GM18951 (cell line): Measurements from ENCODE around the gene GP5.

Experiments used
- POLR2A ChIP-seq: IDR thresholded peaks from 4 replicates; pipeline ENCODE4 v1.6.1; 2011; ENCODE audit warnings: mild to moderate bottlenecking; ENCODE audit not compliant: insufficient read length, insufficient read depth; ENCODE audit errors: extremely low read depth
- in situ Hi-C: fragments of 300-500 bp; cut with MboI; formaldehyde crosslinking; loops from one replicate; pipeline ENCODE4 v1.12.0; 2022; ENCODE audit warnings: low sequenced_read_pairs, mixed read lengths, inconsistent platforms; ENCODE audit not compliant: unreplicated experiment

Gene GP5

DNA sequence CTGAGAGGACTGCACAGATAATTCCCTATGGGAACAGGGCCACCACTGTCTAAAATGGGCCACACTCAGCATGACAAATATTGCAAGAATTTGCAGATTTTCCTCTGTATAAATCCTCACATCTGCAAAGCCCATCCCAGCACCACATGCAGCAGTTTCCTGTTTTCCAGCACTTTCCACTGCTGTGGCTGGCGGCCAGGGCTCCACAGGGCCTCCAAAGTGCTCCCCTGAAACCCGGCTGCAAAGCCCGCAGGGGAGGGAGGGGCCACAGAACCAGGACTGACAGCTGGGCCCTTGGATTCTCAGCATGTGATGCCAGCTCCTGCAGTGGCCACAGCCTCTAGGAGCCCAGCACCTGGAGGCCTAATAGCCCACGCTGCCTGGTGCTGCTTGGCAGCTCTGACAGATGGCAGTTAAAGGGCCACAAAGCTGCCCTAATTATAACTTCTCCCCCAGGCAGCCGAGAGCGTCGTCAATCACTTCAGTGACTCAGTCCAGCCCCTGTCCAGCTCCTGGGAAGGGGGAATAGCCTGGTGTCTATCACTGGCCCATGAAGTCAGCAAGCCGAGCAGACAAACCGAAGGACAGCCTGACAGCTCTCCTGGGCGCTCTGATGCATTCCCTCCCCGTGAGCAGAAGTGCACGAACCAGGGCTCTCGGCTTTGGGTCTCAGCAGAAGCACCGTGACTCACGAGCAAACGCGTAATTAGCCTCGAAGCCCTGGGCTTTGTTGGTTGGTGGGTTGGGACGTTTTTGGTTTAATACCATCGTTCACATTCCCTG lies 34.2 kb downstream of the GP5 start:
- in situ Hi-C loops = no loop called here
- no peak for TF ChIP-seq POLR2A

DNA sequence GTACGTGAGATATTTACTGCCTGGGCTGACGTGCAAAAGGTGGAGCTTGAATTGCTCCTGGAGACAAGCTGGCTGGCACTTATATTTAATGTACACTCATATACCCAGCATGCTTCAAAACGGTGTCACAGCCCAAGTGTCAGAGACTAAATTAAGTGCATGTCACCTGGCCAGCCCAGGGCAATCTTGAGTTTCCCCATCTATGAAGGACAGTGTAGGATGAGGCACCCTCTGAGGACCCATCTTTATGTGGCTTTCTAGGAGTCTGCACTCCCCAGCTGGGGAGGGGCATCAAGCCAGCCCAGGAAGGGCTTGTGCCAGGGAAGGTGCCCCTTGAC lies 34.8 kb downstream of the GP5 start:
- TF ChIP-seq POLR2A = no peak
- in situ Hi-C loops = no loop called here

DNA sequence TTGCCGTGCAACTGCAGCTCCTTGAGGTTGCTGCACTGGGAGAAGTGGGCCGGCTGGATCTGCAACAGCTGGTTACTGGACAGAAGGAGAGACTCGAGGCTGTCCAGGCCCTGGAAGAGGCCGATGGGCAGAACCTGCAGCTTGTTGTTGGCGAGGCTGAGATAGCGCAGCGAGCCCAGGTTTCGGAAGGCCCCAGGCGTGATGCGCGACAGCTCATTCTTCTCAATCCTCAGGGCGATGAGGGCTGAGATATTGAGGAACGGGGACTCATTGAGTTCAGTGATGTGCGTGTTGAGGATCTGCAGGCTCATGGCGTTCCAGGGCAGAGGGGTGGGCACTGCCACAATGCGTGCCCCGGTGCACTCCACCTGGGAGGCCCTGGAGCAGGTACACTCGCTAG lies 38.5 kb downstream of the GP5 start:
- TF ChIP-seq POLR2A = no peak
- in situ Hi-C loops = no loop called here

DNA sequence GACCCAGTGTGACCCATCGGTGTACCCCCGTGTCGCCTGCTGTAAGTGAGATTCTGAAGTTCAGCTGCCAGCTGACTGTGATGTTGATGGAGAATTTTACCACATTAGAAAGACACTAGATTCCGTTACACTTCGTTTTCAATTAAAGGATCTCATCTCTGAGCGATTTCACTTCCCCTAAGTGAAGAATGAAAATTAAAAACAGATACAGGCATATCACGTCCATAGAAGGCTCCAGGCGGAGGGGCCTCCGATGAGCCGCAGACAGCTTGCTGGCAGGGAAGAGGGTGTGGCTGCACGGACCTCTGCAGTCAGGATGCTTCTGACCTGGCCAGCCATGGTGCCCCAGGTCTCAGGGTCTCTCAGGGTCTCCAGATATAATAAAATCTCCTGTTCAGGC lies 41.4 kb downstream of the GP5 start:
- in situ Hi-C loops = no loop called here
- TF ChIP-seq POLR2A = no peak

DNA sequence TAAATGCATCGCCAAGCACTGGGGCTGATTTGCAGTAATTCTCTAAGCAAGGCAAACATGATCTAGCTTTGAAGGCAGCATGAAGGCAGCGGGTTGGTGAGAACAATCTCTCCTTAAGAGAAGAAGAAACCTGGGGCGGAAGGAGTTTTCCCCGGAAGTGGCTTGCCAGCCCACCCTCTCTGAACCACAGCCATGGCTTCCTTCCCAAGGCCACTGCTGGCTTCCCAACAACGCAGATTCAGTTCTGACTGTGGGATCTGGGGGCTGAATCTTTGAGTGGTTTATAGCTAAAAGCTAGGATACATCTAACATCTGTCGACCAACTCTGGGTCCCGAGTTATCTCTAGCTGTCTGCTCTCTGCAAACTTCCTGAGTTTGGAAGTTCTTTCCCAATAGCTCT lies 43.7 kb downstream of the GP5 start:
- no peak for TF ChIP-seq POLR2A
- in situ Hi-C loops = no loop called here

DNA sequence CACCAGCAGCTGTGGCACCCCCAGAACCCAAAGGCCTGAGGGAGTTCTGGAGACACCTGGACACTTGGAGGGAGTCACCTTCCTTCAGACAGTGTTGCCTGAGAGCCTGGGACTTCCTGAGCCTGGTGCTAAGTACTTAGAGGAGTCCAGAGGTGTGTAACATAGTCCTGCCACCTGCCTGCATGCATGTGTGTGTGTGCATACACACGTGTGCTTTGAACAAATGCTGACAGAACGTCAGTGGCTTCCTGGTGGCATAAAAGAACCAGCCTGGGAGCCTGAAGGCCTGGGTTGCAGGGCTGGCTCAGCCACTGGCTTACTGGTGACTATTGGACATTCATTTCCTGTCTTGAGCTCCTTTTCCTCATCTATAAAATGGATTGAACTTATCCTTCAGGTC lies 44.8 kb downstream of the GP5 start:
- in situ Hi-C loops = no loop called here
- TF ChIP-seq POLR2A = no peak

DNA sequence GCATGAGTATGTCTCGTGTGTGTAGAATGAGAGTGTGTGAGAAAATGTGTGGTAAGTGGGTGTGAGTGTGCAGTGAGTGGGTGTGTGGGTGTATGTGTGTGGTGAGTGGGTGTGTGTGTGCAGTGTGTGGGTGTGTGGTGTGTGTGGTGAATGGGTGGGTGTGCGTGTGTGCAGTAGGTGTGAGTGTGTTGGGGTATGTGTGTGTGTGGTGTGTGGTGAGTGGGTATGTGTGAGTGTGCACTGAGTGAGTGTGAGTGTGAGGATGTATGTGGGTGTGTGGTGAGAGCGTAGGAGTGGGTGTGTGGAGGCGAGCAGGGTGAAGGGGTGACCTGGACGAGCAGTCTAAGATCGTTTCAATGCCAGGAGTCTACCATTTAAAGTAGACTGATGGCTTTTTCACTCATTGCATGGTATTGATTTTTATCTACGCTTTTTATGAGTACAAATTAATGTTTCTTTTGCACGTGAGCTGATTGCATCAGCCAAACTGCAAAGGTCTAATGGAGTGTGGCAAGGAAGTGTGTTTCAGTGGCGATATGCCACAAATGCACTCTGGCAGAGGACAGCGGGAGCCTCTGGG lies 46.3 kb downstream of the GP5 start:
- in situ Hi-C loops = no loop called here
- no peak for TF ChIP-seq POLR2A

DNA sequence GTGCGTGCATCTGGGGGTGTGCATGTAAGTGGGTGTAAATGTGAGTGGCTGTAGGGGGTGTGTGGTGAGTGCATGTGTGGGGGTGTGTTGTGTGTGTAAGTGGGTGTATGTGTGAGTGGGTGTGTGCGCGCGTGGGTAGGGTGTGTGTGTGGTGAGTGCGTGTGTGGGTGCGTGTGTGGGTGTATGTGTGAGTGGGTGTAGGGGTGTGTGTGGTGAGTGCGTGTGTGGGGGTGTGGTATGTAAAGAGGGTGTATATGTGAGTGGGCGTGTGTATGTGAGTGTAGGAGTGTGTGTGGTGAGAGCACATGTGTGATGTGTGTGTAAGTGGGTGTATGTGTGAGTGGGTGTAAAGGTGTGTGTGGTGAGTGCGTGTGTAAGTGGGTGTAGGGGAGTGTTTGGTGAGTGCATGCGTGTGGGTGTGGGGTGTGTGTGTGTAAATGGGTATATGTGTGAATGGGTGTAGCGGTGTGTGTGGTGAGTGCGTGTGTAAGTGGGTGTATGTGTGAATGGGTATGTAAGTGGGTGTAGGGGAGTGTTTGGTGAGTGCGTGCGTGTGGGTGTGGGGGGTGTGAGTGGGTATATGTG lies 47.0 kb downstream of the GP5 start:
- TF ChIP-seq POLR2A = no peak
- in situ Hi-C loops = no loop called here

DNA sequence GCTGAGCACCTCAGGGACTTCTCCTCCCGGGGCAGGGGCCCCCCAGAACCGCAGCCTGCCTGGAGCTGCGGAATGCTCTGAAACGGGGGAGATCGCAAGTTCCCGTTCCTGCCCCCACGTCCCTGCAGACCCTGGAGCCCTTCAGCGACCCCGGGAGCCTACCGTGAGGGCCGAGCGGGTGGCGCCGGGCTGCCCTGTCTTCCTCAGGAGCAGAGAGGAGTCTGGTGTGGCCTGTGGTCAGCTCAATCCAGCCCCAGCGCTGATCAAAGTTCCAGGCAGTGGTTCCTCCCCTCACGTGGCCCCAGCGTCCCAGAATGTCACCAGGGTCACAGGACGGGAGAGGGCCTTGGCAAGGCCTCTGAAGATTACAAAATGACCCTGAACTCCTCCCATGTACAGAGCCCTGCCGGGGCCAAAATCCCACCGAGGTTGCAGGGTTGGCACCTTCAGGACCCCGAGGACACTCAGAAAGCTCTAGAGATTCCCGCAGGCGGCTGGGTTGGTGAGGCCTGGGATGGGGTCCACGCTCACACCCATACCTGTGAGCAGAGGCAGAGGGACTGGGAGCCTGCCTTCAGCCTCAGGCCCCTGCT lies 47.9 kb downstream of the GP5 start, which contains the start of gene CPN2:
CPN2 (minus strand) TSS at position 249 of the 593 bp plus-strand sequence. CDS start 8,626 bp downstream, outside the sequence.
- in situ Hi-C loops = no loop called here
- TF ChIP-seq POLR2A = no peak

DNA sequence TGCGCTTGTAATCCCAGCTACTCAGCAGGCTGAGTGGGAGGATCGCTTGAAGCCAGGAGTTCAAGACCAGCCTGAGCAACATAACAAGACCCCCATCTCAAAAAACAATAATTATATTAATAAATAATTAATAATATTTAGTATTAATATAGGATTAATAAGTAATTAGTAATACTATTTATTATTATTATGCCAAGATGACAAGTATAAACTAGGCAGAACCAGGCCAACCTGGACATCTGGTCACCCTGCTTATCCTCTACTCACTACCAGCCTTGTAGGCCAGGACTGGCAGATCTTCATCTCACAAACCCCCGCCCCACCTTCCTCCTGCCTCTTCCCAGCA lies 48.4 kb downstream of the GP5 start:
- in situ Hi-C loops = no loop called here
- no peak for TF ChIP-seq POLR2A

DNA sequence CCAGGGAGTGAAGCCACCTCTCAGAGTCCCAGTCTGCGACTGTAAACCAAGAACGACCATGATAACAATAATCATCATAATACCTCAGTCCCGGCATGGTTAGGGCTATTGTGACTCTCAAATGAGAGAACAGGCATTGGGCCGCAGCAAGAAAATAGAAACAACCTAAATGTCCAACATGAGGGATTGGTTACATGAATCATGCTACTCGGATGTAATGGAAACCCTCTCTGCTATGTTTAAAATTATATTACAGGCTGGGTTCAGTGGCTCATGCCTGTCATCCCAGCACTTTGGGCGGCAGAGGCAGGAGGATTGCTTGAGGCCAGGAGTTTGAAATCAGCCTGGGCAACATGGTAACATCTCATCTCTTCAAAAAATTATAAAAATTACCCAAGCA lies 50.7 kb downstream of the GP5 start:
- in situ Hi-C loops = no loop called here
- no peak for TF ChIP-seq POLR2A

DNA sequence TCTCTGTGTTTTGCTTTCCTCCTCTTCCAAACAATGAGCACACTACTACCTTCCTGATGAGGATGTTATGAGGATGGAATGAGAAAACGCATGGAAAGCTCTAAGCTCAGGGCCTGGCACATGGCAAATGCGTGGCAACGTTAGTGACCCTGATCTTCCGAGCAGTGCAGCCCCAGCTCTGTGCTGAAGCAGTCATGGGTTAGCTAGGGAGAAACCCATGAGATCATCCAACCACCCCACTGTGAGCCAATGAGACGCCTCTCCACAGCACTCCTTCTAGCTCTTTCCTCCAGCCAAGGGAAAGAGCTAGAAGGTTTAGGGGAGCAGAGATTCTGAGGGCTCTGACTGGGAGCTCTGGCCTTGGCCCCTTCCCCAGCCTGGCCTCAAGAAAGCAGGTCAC lies 52.4 kb downstream of the GP5 start:
- no peak for TF ChIP-seq POLR2A
- in situ Hi-C loops = no loop called here

DNA sequence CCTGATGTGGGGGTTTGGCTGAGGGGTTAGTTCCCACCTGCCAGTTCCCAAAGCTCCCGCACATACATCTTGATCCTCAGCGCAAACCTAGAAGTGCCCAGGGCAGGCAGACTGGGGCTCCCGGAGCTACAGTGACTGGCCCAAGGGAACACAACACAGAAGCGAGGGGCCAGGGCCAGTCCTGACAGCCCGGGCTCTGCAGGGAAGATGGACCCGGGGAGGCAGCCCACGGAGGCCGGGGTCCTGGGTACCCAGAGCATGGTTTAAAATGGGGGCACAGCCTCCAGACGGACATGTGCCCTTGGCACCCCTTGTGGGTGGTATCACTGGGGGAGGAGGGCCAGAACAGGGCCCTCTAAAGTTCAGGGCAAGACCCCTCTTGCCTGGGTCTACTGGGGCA lies 53.0 kb downstream of the GP5 start:
- in situ Hi-C loops = no loop called here
- TF ChIP-seq POLR2A = no peak
